Activated T-cell treated with anti-CD3 and anti-CD28 coated beads for 1 hour (primary cell): ENCODE results near the gene NLGN4Y.

Experiments used
- DNase-seq: peaks from one replicate; pipeline ENCODE4 v3.0.0-alpha.2; 2020; ENCODE audit warnings: low read depth

NLGN4Y gene

GRCh38 chrY:14644157-14644952 lies 120.0 kb downstream of the NLGN4Y start:
- no peak for DNase-seq

GRCh38 chrY:14679181-14679580 lies 154.9 kb downstream of the NLGN4Y start:
- DNase-seq = no peak

GRCh38 chrY:14694543-14694942 lies 170.2 kb downstream of the NLGN4Y start:
- DNase-seq = no peak

GRCh38 chrY:14708158-14708557 lies 183.8 kb downstream of the NLGN4Y start:
- no peak for DNase-seq

- DNase-seq = no peak
Measured at GRCh38 chrY:14741596-14741995, 217.3 kb downstream of the NLGN4Y start.

GRCh38 chrY:14748329-14748728 lies 224.0 kb downstream of the NLGN4Y start:
- no peak for DNase-seq

GRCh38 chrY:14755571-14755970 lies 231.2 kb downstream of the NLGN4Y start:
- no peak for DNase-seq

GRCh38 chrY:14762903-14763302 lies 238.6 kb downstream of the NLGN4Y start:
- DNase-seq = no peak

- DNase-seq = no peak
Measured at GRCh38 chrY:14763600-14763999, 239.3 kb downstream of the NLGN4Y start.

- DNase-seq = no peak
Measured at GRCh38 chrY:14778208-14778607, 253.9 kb downstream of the NLGN4Y start.

- no peak for DNase-seq
Measured at GRCh38 chrY:14793104-14793503, 268.8 kb downstream of the NLGN4Y start.

- DNase-seq = no peak
Measured at GRCh38 chrY:14793674-14794073, 269.3 kb downstream of the NLGN4Y start.

- no peak for DNase-seq
Measured at GRCh38 chrY:14798010-14798409, 273.7 kb downstream of the NLGN4Y start.

GRCh38 chrY:14801096-14801495 lies 276.8 kb downstream of the NLGN4Y start:
- DNase-seq = no peak

GRCh38 chrY:14802125-14802524 lies 277.8 kb downstream of the NLGN4Y start:
- no peak for DNase-seq

- no peak for DNase-seq
Measured at GRCh38 chrY:14804041-14804440, 279.7 kb downstream of the NLGN4Y start.

- no peak for DNase-seq
Measured at GRCh38 chrY:14818452-14818851, 294.1 kb downstream of the NLGN4Y start.

- DNase-seq = no peak
Measured at GRCh38 chrY:14822201-14822600, 297.9 kb downstream of the NLGN4Y start.

GRCh38 chrY:14822906-14823305 lies 298.6 kb downstream of the NLGN4Y start:
- no peak for DNase-seq

- no peak for DNase-seq
Measured at GRCh38 chrY:14824583-14824982, 300.3 kb downstream of the NLGN4Y start.

GRCh38 chrY:14825728-14826127 lies 301.4 kb downstream of the NLGN4Y start:
- DNase-seq = no peak

GRCh38 chrY:14828531-14828930 lies 304.2 kb downstream of the NLGN4Y start:
- DNase-seq = no peak

GRCh38 chrY:14829366-14829885 lies 305.1 kb downstream of the NLGN4Y start:
- DNase-seq = no peak
